ENCODE results near the gene SLC29A1.

Gene SLC29A1

DNA sequence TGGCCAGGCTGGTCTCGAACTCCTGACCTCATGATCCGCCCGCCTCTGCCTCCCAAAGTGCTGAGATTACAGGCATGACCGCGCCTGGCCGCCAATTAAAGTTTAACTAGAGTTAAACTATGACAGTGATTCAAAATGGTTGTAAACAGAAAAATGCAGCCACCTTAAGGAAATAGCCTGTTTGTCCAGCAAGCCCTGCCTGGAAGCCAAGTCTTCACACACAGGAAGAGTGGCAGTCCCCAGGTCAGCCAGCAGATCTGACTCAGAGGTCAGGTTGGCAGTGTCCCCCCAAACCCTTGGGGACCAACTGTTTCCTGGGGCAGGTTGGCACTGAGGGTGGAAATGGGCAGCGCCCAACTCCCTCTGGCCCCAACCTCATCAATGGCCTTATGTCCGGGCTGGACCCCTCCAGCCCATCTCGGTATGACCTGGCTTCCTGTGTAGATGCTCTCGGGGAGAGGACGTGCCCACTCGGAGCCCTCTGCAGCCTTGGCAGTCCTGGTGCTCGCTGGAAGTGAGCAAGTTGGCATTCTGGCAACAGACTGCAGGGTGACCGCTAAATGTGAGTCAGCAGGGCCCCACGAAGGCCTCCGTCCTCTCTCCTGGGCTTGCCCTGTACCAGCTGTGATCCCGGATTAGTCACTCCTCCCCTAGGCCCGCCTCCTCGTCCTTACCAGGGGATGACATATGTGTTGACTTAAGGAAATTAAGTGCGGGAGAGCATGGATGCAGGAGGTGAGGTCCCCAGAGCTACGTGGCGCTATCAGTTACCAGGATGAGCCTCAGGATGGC lies 13.8 kb downstream of the SLC29A1 start:
- DNase-seq (ENCODE audit: low read depth, low spot score), result no peak

DNA sequence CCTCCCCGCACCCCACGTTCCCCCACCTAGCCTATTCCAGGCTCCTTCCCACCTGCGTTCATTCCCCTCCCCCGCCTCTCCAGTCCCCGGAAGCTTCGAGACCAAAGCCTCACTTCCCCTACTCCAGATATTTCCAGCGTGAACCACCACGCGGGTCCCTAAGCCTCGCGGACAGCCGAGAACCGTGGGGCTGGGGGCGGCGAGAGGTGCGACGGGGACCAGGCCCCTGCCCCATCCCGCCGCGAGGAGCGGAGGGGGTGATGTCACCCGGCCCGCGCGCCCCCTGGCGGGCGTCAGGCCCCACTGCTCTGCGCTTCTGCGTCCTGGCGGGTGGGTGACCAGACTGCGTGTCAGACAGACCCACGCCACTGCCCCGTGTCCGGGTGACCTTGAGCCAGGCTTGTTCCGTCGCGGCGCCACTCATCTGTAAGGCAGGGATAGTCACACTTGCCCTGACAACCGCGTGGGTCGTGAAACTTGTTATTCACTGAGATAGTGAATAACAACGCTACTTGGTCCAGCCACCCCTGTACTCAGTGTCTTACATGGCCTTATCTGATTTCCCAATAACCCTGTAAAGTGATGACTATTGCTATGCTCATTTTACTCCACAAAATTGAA lies 14.5 kb downstream of the SLC29A1 start:
- DNase-seq (ENCODE audit: low read depth, low spot score), result no peak

DNA sequence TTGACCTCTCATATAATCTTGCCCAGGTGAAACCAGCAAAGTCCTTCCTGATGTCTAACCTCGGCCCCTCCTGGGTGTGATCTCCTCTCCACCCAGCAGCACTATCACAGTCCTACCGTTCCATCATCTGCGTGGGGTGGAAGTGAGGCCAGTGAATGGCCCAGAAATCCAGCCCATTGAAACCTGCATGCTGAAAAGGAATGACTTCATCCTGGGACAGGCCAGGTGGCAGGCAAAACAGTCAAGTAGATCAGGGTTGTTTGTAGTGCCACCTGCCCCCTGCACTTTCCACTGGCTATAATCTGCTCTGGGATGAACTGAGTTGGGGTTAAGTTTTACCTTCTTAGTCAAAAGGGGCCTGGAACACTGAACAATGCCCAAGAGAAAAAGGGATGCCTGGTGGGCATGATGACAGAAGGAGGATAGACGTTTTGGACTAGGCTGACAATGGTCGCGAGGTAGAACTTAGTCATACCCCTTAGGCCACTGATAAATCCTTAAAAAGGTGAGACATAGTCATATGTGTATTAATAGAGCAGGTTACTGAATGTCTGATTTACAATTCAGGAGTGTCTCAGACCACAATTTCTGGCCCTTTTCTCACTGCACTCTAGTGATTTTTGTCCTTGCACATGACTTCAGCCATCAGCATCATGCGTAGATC lies 15.4 kb downstream of the SLC29A1 start:
- no peak for DNase-seq (ENCODE audit: low read depth, low spot score)

DNA sequence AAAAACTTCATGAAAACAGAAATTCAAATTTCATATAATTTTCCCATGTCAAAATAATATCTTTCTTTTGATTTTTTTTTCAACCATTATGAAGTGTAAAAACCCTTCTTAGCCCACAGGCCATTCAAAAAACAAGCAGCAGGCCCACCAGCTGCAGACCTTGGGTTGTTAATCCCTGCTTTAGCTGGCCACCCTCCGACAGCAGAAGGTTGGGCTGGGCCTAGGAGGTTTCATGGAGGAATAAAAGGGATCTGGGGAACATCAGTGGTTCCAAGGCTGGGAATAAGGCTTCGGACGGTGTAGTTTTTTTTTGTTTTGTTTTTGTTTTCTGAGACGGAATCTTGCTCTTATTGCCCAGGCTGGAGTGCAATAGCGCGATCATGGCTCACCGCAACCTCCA lies 19.9 kb downstream of the SLC29A1 start:
- no peak for DNase-seq (ENCODE audit: low read depth, low spot score)

DNA sequence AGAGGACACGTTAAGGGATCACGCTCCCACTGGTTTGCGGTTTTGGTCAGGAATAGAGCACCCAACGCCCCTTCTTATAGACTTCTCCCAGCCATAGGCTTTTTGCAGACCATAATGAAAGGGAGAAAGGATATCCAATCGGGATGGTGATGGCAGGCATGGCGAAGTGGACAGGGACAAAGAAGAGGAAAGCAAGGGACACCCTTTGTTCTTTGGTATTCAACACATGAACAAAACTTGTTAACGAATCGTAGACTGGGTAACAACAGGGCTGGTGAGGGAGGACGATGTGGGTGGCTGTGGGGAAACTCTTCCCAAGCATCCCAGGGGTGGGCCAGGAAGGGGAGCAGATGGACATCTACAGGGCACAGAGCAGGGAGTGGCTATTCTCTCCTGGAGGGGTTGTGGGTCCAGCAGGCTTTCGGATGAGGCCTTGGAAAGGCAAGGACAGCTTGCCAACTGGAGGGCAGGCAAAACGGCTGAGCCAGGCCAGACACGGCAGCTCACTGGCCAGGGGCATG lies 22.1 kb downstream of the SLC29A1 start:
- no peak for DNase-seq (ENCODE audit: low read depth, low spot score)

DNA sequence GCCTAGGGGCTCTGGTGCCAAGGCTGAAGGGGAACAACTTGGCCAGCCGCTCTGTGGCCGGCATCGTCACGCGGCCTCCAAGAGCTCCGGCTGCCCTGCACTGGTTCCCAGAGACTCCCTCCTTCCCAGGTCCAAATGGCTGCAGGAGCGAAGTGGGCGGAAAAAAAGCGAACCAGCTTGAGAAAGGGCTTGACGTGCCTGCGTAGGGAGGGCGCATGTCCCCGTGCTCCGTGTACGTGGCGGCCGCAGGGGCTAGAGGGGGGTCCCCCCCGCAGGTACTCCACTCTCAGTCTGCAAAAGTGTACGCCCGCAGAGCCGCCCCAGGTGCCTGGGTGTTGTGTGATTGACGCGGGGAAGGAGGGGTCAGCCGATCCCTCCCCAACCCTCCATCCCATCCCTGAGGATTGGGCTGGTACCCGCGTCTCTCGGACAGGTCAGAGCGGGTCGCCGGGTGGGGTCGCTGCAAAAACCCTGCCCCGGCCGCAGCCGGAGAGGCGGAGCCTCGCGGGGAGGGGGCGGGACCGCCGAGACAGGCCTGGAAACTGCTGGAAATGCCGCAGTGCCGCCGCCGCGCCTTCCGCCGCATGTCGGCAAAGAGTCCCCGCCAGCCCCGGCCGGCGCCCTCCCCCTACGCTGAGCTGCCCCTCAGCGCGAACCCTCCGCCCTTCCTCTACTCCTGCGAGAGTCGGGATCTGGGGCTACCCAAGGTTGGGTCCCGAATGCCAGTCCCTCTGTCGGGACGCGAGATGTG lies 22.7 kb downstream of the SLC29A1 start:
- no peak for DNase-seq (ENCODE audit: low read depth, low spot score)

DNA sequence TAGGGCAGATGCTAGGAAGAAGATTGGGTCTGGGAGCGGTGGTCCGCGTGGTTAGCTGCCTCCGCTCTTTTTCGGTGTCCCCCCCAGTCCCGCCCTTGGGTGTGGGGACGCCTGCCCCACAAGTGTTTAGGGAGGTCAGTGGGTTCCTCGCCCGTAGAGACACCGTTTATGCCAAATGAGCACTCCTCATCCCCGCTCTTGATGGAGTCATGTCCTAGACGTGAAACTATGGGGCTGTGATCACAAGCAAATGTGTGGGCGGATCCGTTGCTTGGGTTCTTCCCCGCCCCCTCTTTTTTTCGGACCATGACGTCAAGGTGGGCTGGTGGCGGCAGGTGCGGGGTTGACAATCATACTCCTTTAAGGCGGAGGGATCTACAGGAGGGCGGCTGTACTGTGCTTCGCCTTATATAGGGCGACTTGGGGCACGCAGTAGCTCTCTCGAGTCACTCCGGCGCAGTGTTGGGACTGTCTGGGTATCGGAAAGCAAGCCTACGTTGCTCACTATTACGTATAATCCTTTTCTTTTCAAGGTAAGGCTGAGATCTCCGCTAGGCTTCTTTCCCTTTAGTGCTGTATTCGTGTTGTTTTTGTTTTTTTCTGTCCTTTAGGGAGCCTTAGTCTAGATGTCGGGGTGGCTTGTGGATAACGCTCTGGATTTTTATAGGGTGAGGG lies 23.4 kb downstream of the SLC29A1 start, which contains the start of gene HSP90AB1:
HSP90AB1 (plus strand) TSS at position 439 of the 675 bp plus-strand sequence. CDS start 1,529 bp downstream, outside the sequence.
- DNase-seq (ENCODE audit: low read depth, low spot score), result peak; percentile 96

DNA sequence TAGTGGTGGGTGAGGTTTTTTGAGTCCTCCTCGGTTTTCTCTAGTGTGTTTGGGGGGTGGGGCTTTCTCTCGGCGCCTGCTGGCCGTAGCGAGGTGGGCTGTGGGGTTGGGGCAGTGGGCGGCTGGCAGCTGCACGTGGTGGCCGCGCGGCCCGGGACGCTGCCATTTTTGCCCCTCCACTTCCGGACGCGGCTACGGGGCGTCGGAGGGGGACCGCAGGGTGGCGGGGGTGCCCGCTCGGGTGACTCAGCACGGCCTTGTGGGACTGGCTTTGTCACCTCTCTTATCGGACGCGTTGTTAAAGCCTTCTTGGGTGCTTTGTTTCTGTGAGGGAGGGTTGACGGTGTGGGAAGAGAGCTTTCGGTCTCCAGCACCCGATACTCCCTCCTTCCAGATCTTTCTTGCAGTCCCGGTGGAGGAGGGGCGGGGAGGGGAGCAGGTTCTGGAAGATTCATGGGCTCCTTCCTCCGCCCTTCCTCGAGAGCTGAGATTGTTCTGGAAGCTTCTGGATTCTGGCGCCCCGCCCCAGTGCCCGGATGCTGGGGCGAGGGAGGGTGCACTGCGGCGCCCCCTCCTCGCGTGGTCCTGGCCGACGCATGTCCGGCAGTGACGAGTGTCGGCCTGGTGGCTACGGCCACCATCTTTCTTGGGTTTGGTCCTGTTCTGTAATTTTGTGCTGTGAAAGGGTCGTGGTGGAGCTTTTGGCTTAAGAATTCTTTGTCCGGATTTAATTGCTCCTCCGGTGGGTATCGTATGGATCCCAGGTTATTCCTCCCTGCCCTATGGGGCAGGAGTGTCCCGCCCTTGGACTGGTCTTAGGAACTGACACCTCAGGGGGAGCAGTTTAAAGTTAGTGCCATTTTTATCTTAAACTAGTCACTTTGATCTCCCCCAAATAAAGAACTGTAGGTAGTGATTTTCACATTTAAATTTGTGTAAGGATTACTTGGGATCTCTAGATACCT lies 24.2 kb downstream of the SLC29A1 start:
- DNase-seq (ENCODE audit: low read depth, low spot score), result no peak

DNA sequence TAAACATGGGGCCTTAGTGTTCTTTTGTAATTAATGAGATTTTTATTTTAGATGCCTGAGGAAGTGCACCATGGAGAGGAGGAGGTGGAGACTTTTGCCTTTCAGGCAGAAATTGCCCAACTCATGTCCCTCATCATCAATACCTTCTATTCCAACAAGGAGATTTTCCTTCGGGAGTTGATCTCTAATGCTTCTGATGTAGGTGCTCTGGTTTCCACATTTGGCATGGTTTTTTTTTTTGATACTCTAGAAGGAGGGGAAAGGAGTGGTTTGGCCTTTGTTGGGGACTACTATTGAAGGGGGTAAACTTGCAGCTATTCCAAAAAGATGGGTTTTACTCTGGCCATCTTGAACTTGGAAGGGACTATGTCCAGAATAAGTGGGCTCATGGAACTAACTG lies 25.2 kb downstream of the SLC29A1 start:
- DNase-seq (ENCODE audit: low read depth, low spot score), result no peak

DNA sequence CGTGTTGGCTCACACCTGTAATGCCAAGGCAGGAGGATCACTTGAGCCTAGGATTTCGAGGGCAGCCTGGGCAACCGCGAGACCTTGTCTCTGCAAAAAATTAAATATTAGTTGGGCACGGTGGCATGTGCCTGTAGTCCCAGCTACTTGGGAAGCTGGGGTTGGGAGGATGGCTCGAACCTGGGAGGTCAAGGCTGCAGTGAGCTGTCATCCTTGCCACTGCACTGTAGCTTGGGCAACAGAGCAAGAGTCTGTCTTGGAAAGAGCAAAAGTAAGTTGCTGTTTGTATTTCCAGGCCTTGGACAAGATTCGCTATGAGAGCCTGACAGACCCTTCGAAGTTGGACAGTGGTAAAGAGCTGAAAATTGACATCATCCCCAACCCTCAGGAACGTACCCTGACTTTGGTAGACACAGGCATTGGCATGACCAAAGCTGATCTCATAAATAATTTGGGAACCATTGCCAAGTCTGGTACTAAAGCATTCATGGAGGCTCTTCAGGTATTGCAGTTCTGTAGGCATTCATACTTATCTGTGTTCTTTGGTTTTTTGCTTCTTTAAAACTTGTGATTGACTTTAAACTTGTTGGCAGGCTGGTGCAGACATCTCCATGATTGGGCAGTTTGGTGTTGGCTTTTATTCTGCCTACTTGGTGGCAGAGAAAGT lies 25.8 kb downstream of the SLC29A1 start:
- no peak for DNase-seq (ENCODE audit: low read depth, low spot score)

DNA sequence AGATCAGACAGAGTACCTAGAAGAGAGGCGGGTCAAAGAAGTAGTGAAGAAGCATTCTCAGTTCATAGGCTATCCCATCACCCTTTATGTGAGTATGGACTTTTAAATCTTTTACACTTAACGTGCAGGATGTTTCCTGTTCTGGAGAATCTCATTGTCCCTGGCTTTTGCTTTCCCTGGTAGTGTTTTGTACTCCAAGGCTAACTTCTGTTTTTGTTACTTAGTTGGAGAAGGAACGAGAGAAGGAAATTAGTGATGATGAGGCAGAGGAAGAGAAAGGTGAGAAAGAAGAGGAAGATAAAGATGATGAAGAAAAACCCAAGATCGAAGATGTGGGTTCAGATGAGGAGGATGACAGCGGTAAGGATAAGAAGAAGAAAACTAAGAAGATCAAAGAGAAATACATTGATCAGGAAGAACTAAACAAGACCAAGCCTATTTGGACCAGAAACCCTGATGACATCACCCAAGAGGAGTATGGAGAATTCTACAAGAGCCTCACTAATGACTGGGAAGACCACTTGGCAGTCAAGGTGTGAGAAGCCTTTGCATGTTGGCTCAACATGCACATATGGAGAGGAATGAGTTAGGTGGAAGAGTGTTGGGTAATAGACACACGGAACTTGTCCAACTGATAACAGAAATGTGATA lies 26.8 kb downstream of the SLC29A1 start:
- DNase-seq (ENCODE audit: low read depth, low spot score), result no peak

DNA sequence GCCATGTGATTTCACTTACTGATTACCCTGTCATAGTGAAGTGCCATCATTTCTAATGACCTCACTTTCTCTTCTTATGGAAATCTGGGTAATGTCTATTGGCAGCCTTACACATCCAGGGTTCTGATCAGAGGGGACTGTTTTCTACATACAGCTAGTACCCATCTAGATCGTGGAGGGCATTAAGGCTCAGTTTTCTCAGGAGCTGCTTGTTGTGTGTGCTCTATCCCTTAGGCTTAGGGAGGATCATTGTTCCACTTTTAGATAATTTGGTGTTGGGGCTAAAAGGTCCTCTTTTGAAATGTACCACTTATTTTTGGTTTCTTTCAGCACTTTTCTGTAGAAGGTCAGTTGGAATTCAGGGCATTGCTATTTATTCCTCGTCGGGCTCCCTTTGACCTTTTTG lies 27.3 kb downstream of the SLC29A1 start:
- DNase-seq (ENCODE audit: low read depth, low spot score), result no peak

DNA sequence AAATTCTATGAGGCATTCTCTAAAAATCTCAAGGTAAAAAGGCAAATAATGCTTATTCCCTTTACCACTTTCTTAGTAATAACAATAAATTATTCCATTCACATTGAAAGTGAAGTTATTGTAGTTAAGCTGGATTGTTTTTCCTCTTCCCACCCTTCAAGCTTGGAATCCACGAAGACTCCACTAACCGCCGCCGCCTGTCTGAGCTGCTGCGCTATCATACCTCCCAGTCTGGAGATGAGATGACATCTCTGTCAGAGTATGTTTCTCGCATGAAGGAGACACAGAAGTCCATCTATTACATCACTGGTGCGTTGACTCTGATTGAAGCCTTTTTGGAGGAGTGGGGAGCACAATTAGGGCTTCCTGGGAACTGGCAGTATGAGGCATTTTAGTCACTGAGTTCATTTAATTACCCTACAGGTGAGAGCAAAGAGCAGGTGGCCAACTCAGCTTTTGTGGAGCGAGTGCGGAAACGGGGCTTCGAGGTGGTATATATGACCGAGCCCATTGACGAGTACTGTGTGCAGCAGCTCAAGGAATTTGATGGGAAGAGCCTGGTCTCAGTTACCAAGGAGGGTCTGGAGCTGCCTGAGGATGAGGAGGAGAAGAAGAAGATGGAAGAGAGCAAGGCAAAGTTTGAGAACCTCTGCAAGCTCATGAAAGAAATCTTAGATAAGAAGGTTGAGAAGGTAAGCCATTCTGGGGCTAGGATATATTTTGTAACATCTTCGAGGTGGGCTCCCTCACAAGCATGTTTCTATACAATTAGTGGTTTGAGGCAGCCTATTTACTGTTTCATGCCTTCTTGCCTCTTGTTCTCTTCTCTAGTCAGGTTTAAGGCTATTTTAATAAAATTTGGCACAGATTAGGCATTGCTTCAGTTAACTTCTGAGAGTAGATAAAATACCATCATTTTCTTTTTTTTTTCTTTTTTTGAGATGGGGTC lies 28.5 kb downstream of the SLC29A1 start:
- no peak for DNase-seq (ENCODE audit: low read depth, low spot score)

DNA sequence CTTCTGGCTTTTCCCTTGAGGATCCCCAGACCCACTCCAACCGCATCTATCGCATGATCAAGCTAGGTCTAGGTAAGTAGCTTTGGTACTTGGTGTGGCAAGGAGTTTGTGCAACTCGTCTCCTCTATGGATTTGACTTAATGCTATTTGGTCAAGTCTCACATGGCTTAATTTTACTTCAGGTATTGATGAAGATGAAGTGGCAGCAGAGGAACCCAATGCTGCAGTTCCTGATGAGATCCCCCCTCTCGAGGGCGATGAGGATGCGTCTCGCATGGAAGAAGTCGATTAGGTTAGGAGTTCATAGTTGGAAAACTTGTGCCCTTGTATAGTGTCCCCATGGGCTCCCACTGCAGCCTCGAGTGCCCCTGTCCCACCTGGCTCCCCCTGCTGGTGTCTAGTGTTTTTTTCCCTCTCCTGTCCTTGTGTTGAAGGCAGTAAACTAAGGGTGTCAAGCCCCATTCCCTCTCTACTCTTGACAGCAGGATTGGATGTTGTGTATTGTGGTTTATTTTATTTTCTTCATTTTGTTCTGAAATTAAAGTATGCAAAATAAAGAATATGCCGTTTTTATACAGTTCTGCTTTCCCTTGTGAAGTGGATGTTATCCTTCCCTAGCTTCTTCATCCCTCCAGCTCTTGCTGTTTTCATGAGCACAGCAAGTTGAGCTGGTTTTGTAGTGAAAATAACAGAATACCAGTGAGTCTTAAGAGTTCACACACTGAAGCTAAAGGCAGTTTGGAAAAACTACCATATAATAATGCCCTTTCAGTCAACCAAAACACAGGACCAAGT lies 30.1 kb downstream of the SLC29A1 start:
- no peak for DNase-seq (ENCODE audit: low read depth, low spot score)

DNA sequence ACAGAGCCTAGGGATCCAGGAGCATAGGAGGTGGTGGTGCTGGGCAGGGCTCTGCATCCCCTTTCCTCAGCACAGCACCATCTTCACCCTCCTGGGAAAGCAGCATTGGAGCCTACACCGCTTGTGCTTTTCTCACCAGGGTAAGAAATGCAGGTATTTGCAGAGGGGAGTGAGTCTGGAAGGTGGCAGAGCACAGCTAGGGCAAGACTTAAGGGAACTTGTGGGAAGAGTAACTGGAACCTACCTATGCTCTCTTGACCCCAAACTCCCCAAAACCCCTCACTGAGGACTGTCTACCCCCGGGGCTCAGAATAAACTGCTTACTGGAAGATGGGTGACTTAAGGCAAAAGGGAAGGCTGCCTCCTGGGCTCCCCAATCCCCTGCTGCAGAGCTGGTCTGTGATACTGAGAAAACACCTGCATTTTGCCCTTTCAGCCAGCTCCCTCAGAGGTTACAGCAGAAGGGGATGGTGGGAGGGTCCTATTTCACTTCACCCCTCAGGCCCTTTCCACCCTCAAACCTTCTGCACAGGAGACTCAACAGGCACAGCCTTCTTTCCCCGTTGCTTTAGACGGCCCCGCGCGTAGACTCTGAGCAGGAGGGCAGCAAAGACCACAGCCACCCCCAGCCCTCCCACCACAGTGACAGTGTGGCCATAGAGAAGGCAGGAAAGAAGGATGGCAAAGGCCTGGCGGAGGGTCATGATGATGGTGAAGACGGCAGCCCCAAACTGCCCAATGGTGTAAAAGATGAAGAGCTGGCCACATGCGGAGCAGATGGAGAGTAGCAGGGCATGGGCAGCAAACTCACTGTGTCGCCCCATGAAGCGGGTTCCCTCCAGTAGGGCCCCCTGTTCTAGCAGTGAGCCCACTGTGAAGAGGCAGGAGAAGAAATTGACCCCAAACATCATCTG lies 31.1 kb downstream of the SLC29A1 start:
- DNase-seq (ENCODE audit: low read depth, low spot score), result no peak
